HepG2 (cell line): ENCODE results near the gene IL1RL2. TPM values are rescaled to one million over a fixed set of nuclear protein-coding genes. Genes with fewer than 3 reads are reported as not detected.

ENCODE experiments used
- CEBPZ ChIP-seq: IDR thresholded peaks from 2 replicates; pipeline ENCODE4 v1.6.1; 2012; ENCODE audit warnings: low read length, improper control_type of control experiment
- CENPX ChIP-seq: sonication (generic); formaldehyde crosslinking; IDR thresholded peaks from 2 replicates; pipeline ENCODE4 v1.9.0; 2021; ENCODE audit warnings: mild to moderate bottlenecking, missing genetic modification reagents, moderate library complexity
- HDAC6 ChIP-seq: fragments of 200-600 bp; sonication (generic); IDR thresholded peaks from 2 replicates; pipeline ENCODE4 v1.7.0; 2017; ENCODE audit warnings: mild to moderate bottlenecking, antibody characterized with exemption, low read length, low read depth
- HOXD1 ChIP-seq: sonication (generic); formaldehyde crosslinking; IDR thresholded peaks from 2 replicates; pipeline ENCODE4 v1.5.0; 2020; ENCODE audit warnings: missing genetic modification reagents
- IKZF1 ChIP-seq: fragments of 450-650 bp; IDR thresholded peaks from 2 replicates; pipeline ENCODE4 v1.7.1; 2016
- JUNB ChIP-seq: sonication (generic); formaldehyde crosslinking; IDR thresholded peaks from 2 replicates; pipeline ENCODE4 v1.8.0; 2022; ENCODE audit warnings: missing genetic modification reagents, mild to moderate bottlenecking, borderline replicate concordance
- MATR3 ChIP-seq: sonication (generic); formaldehyde crosslinking; IDR thresholded peaks from 2 replicates; pipeline ENCODE4 v1.4.0; 2020; ENCODE audit warnings: missing genetic modification reagents
- MNT ChIP-seq: fragments of 450-650 bp; IDR thresholded peaks from 2 replicates; pipeline ENCODE4 v1.6.1; 2016
- SAFB2 ChIP-seq: sonication (generic); formaldehyde crosslinking; IDR thresholded peaks from 2 replicates; pipeline ENCODE4 v1.5.1; 2020; ENCODE audit warnings: missing genetic modification reagents, low read depth, mild to moderate bottlenecking, borderline replicate concordance
- SKI ChIP-seq: fragments of 450-650 bp; IDR thresholded peaks from one replicate; pipeline ENCODE4 v1.6.1; 2018; ENCODE audit warnings: mild to moderate bottlenecking; ENCODE audit not compliant: partially characterized antibody
- THAP9 ChIP-seq: sonication (generic); formaldehyde crosslinking; IDR thresholded peaks from 2 replicates; pipeline ENCODE4; 2020; ENCODE audit warnings: missing genetic modification reagents, mild to moderate bottlenecking, borderline replicate concordance
- ZBTB26 ChIP-seq: IDR thresholded peaks from 2 replicates; pipeline ENCODE4 v1.6.1; 2016; ENCODE audit warnings: missing compliant biosample characterization, missing genetic modification reagents, borderline replicate concordance
- ZBTB33 ChIP-seq: sonication (generic); formaldehyde crosslinking; IDR thresholded peaks from 2 replicates; pipeline ENCODE4 v1.4.0; 2020; ENCODE audit warnings: missing genetic modification reagents
- ZMYM3 ChIP-seq: sonication (generic); formaldehyde crosslinking; IDR thresholded peaks from 2 replicates; pipeline ENCODE4 v1.5.1; 2020; ENCODE audit warnings: mild to moderate bottlenecking, missing genetic modification reagents
- ZNF256 ChIP-seq: sonication (generic); formaldehyde crosslinking; conservative IDR thresholded peaks from 2 replicates; pipeline ENCODE4 v1.4.0; 2020; ENCODE audit warnings: missing genetic modification reagents
- ZNF350 ChIP-seq: sonication (generic); formaldehyde crosslinking; IDR thresholded peaks from 2 replicates; pipeline ENCODE4 v1.4.0; 2020; ENCODE audit warnings: mild to moderate bottlenecking, low read depth, missing genetic modification reagents, borderline replicate concordance
- ZNF556 ChIP-seq: sonication (generic); formaldehyde crosslinking; IDR thresholded peaks from 2 replicates; pipeline ENCODE4 v1.4.0; 2020; ENCODE audit warnings: mild to moderate bottlenecking, missing genetic modification reagents, borderline replicate concordance
- ZNF678 ChIP-seq: sonication (generic); formaldehyde crosslinking; IDR thresholded peaks from 2 replicates; pipeline ENCODE4 v1.4.0; 2020; ENCODE audit warnings: mild to moderate bottlenecking, missing genetic modification reagents
- polyA plus RNA-seq, 8 experiments: library from polyadenylated mRNA; depleted of rRNA in 3 of 8; stranded (reverse) in 7 of 8; unstranded in 1 of 8; fragments of >200 nt; fragmentation: Illumina TruSeq in 4 of 8; extraction: Trizol in 4 of 8; gene quantifications; 2 replicates each; pipeline versions ENCODE4 v1.2.1 to v1.2.3, GENCODE V29; 2011 to 2016; ENCODE audit warnings: low read depth in 4 of 8, missing spikeins in 1 of 8, mixed read lengths in 1 of 8; ENCODE audit not compliant: insufficient read depth in 1 of 8
- total RNA-seq, 5 experiments: library from RNA; depleted of rRNA; stranded (reverse); fragments of >200 nt; fragmentation: Illumina TruSeq; extraction: Trizol; gene quantifications; 2 replicates each; pipeline ENCODE4 v1.2.3, GENCODE V29; 2016; ENCODE audit warnings: low read depth in 1 of 5

IL1RL2 gene
- total and polyA plus RNA-seq, 2 of the 13 experiments (the other 11 are each of a cell fraction or from before 2014, with no cell fraction given): 0.03 TPM; not detected in 1

- TF ChIP-seq CEBPZ (no peak), IKZF1 (no peak), ZNF678 (CRISPR knock-in tag) (no peak), MATR3 (CRISPR knock-in tag) (no peak), JUNB (no peak), THAP9 (CRISPR knock-in tag) (peak; percentile 85; the same call in 1 of the 2 replicates), ZMYM3 (peak; percentile 79), SKI (peak; percentile 68), MNT (no peak), HOXD1 (0 out of 2 replicates have a peak, but pooled peaks have one; percentile 65), ZNF350 (CRISPR knock-in tag) (peak; percentile 98), HDAC6 (no peak), ZBTB33 (CRISPR knock-in tag) (peak; percentile 74), SAFB2 (CRISPR knock-in tag) (peak; percentile 82; the same call in 1 of the 2 replicates), CENPX (no peak), ZBTB26 (CRISPR knock-in tag) (peak; percentile 85), ZNF556 (CRISPR knock-in tag) (peak; percentile 61; the same call in 1 of the 2 replicates), ZNF256 (CRISPR knock-in tag) (no peak; the same call in 1 of the 2 replicates)
Observed at GRCh38 chr2:102240640-102241370, 54.0 kb downstream of the IL1RL2 start (continued).
